Fibroblast of mammary gland (primary cell): ENCODE measurements around the gene DNAH8.

Experiments
- DNase-seq: peaks from one replicate; pipeline ENCODE4 v3.0.0-alpha.2; 2010; ENCODE audit warnings: low read depth
- H3K4me3 ChIP-seq: 2 replicates; pipeline ENCODE4 v1.5.1; 2011; ENCODE audit warnings: low read depth, mild to moderate bottlenecking, low read length, moderate library complexity; ENCODE audit not compliant: control insufficient read depth
- CTCF ChIP-seq: conservative IDR thresholded peaks from 2 replicates; pipeline ENCODE4 v1.5.1; 2011; ENCODE audit warnings: low read depth, low read length, inconsistent platforms; ENCODE audit not compliant: control insufficient read depth, insufficient read depth

DNAH8 gene

GRCh38 chr6:38679668-38680067, 35.4 kb upstream of the DNAH8 start:
- H3K4me3 ChIP-seq = no peak overlapping the region
- TF ChIP-seq CTCF = no peak
- no peak for DNase-seq

DNA sequence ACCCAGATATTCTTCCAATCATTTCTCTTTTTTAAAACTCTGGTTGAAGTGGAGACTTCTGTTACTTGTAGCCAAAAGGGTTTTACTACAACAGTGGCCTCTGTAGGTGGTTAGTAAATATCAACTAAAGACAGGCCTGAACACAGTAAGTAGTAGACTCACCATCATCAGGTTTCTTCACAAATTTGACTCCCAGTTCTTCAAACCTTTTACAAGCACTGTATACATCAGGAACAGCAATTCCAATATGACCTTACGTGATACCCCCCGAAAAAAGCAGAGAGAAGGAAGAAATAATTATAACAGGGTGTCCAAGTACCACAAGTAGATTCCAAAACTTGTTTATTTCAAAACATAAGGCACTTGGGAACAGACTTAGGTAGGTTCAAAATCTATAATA, 33.3 kb upstream of the DNAH8 start:
- no peak overlapping the region for H3K4me3 ChIP-seq
- TF ChIP-seq CTCF = no peak
- DNase-seq = no peak

- no peak overlapping the region for H3K4me3 ChIP-seq
- TF ChIP-seq CTCF = no peak
- no peak for DNase-seq
Measured at GRCh38 chr6:38684237-38684636, 30.9 kb upstream of the DNAH8 start.

- no peak overlapping the region for H3K4me3 ChIP-seq
- no peak for TF ChIP-seq CTCF
- no peak for DNase-seq
Measured at GRCh38 chr6:38684904-38685303, 30.2 kb upstream of the DNAH8 start.

DNA sequence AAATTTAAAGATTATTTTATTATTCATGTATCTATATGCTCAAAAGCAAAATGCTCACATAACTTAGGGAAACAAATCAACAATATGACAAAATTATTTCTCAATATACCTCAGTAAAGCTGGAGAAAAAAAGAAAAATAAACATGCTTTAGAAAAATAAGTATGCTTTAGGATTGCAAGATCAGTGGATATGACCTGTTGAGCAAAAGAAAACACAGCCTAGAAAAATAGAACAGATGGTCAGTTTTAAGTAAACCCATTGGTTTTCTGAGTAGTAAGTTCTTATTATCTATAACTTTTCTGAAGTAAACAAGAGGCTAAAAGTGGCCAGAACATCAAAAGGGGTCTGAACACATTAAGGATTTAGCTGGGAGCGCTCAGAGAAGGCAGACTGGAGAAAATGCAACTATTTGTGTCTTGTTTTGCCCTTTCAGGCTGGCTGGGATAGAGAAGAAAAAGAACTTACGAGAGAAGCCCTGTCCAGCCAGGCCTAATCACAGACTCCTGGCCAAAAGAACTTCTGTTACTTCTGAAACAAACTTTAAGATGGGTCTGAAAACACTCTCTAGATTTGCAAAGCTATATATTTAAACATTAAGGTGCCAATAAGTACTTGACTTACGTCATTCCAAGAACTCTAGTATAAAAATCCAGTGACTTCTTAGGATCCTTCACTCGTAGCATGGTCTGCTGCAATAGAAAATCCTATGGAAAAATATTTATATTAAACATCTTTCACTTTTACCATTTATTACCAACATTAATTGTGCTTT, 28.7 kb upstream of the DNAH8 start:
- H3K4me3 ChIP-seq = no peak overlapping the region
- no peak for DNase-seq
- no peak for TF ChIP-seq CTCF

GRCh38 chr6:38687043-38687353, 28.1 kb upstream of the DNAH8 start:
- no peak for DNase-seq
- no peak overlapping the region for H3K4me3 ChIP-seq
- no peak for TF ChIP-seq CTCF

DNA sequence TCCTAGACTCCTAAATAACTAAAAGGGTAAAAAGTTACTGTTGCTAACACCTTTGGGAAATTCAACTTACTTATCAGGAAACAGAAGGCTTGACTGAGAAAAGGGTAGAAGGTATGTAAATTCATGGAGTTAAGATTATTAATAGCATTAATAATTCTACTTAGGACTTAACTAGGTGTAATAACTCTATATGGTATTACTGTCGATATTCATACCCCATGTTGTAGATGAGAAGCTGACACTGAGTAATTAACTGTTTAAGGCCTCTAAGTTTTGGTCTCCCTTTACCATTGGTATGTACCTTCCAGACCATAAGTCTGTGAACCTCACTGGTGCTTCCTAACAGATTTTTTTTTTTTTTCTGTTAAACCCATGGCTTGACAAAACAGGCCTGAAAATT, 27.6 kb upstream of the DNAH8 start:
- TF ChIP-seq CTCF = no peak
- no peak overlapping the region for H3K4me3 ChIP-seq
- DNase-seq = no peak
